GM18861 (cell line): ENCODE data around the gene SMIM20.

ENCODE experiments used
- ATAC-seq: cut with Tn5 transposase; IDR thresholded peaks from one replicate; pipeline ENCODE4 v1.9.1; 2021; ENCODE audit not compliant: unreplicated experiment

SMIM20 gene

GRCh38 chr4:25953740-25954139 is 39.7 kb downstream of the SMIM20 start:
- no peak for ATAC-seq

- no peak for ATAC-seq
These were observed 40.4 kb downstream of the SMIM20 start for GRCh38 chr4:25954293-25954904.

- ATAC-seq, result no peak
These were observed 41.7 kb downstream of the SMIM20 start for GRCh38 chr4:25955705-25956104.

- no peak for ATAC-seq
These were observed 42.2 kb downstream of the SMIM20 start for GRCh38 chr4:25956260-25956659.

- ATAC-seq, result no peak
These were observed 44.1 kb downstream of the SMIM20 start for GRCh38 chr4:25958110-25958509.

- no peak for ATAC-seq
These were observed 48.4 kb downstream of the SMIM20 start for GRCh38 chr4:25962393-25962792.

- ATAC-seq, result no peak
These were observed 51.6 kb downstream of the SMIM20 start for GRCh38 chr4:25965629-25966028.

- ATAC-seq, result no peak
These were observed 52.2 kb downstream of the SMIM20 start for GRCh38 chr4:25966171-25966570.

GRCh38 chr4:25969374-25970155 is 55.5 kb downstream of the SMIM20 start:
- ATAC-seq, result no peak

GRCh38 chr4:25970226-25970675 is 56.2 kb downstream of the SMIM20 start:
- peak; percentile 33 for ATAC-seq

- no peak for ATAC-seq
These were observed 56.8 kb downstream of the SMIM20 start for GRCh38 chr4:25970691-25971432.

GRCh38 chr4:25972366-25972765 is 58.3 kb downstream of the SMIM20 start:
- no peak for ATAC-seq

GRCh38 chr4:25972984-25973745 is 59.1 kb downstream of the SMIM20 start:
- ATAC-seq, result no peak

- no peak for ATAC-seq
These were observed 62.8 kb downstream of the SMIM20 start for GRCh38 chr4:25976780-25977179.

GRCh38 chr4:25977397-25978170 is 63.6 kb downstream of the SMIM20 start:
- ATAC-seq, result no peak

- no peak for ATAC-seq
These were observed 64.3 kb downstream of the SMIM20 start for GRCh38 chr4:25978327-25978726.
